Astrocyte (in vitro differentiated cells and primary cell): Measurements from ENCODE around the gene MTCL3.

ENCODE experiments used
- EZH2 ChIP-seq: IDR thresholded peaks from 2 replicates; pipeline ENCODE4 v1.6.1; 2012; ENCODE audit warnings: mild to moderate bottlenecking, low read length, inconsistent platforms; ENCODE audit not compliant: insufficient read depth
- TF ChIP-seq, protein P1 (sequence below): IDR thresholded peaks from 2 replicates; pipeline ENCODE4 v1.5.1; 2011; ENCODE audit warnings: low read depth, mild to moderate bottlenecking, inconsistent platforms, low read length, moderate library complexity; ENCODE audit not compliant: insufficient read depth

DNA sequence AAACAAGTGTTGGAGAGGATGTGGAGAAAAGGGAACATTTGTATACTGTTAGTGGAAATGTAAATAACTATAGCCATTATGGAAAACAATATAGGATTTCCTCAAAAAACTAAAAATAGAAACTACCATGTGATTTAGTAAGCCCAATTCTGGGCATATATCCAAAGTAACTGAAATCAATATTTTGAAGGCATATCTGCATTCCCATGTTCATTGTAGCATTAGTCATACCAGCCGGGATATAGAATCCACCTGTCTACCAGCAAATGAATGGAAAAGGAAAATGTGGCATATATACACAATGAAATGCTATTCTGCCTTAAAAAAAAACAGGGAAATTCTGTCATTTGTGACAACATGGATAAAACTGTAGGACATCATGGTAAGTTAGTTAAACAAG, 42.5 kb upstream of the MTCL3 start:
- TF ChIP-seq, protein P1, sequence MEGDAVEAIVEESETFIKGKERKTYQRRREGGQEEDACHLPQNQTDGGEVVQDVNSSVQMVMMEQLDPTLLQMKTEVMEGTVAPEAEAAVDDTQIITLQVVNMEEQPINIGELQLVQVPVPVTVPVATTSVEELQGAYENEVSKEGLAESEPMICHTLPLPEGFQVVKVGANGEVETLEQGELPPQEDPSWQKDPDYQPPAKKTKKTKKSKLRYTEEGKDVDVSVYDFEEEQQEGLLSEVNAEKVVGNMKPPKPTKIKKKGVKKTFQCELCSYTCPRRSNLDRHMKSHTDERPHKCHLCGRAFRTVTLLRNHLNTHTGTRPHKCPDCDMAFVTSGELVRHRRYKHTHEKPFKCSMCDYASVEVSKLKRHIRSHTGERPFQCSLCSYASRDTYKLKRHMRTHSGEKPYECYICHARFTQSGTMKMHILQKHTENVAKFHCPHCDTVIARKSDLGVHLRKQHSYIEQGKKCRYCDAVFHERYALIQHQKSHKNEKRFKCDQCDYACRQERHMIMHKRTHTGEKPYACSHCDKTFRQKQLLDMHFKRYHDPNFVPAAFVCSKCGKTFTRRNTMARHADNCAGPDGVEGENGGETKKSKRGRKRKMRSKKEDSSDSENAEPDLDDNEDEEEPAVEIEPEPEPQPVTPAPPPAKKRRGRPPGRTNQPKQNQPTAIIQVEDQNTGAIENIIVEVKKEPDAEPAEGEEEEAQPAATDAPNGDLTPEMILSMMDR, result no peak
- no peak for TF ChIP-seq EZH2
